ENCODE measurements around the gene TYSND1. TPM values are rescaled to one million over a fixed set of nuclear protein-coding genes. Genes with fewer than 3 reads are reported as not detected.

Gene TYSND1
- total and polyA plus RNA-seq, 8 donors: 1.2 to 79.4 (median 5.1) TPM

DNA sequence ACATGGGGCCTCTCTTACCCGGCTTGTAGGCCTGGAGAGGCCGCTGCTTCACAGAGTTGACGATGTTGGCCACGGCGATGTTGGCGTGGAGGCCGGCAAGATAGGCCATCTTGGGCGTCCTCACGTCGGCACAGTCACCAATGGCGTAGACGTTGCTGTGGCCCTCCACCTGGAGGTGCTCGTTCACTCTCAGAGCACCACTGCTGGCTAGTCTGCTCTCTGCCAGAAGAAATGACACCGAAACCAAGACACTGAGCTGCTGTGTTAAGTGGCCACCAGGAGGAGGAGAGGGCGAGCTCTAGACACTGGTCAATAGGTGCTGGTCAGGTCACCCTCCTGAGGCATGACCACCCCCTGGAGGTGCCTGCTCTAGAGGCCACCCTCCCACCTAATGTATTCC, 31.6 kb downstream of the TYSND1 start:
- DNase-seq: no peak
- 88 to 98% (median 96%) methylated on average over 15 of the region's 15 CpGs for WGBS, 5 donors
- intact Hi-C loops (cut with DNase I; ENCODE audit: low total_unique reads): no loop called here
- Histone ChIP-seq H3K27me3 (no peaks in the 10 kb centered on the region), H3K9me3 (no peaks in the 10 kb centered on the region), H3K4me1 (no peaks in the 10 kb centered on the region), H3K4me3 (no peak overlapping the region), H3K36me3 (peaks cover 46 to 93% (median 86%) of the 10 kb centered on the region in 4 donors), H3K27ac (no peak overlapping the region)
- no peak for TF ChIP-seq POLR2A (IDR thresholded peaks at IDR 0.05)
- no peak for TF ChIP-seq POLR2AphosphoS5 (IDR thresholded peaks at IDR 0.05)
- TF ChIP-seq, protein P1, sequence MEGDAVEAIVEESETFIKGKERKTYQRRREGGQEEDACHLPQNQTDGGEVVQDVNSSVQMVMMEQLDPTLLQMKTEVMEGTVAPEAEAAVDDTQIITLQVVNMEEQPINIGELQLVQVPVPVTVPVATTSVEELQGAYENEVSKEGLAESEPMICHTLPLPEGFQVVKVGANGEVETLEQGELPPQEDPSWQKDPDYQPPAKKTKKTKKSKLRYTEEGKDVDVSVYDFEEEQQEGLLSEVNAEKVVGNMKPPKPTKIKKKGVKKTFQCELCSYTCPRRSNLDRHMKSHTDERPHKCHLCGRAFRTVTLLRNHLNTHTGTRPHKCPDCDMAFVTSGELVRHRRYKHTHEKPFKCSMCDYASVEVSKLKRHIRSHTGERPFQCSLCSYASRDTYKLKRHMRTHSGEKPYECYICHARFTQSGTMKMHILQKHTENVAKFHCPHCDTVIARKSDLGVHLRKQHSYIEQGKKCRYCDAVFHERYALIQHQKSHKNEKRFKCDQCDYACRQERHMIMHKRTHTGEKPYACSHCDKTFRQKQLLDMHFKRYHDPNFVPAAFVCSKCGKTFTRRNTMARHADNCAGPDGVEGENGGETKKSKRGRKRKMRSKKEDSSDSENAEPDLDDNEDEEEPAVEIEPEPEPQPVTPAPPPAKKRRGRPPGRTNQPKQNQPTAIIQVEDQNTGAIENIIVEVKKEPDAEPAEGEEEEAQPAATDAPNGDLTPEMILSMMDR (IDR thresholded peaks at IDR 0.05): no peak
- TF ChIP-seq EP300 (IDR thresholded peaks at IDR 0.05): no peak

DNA sequence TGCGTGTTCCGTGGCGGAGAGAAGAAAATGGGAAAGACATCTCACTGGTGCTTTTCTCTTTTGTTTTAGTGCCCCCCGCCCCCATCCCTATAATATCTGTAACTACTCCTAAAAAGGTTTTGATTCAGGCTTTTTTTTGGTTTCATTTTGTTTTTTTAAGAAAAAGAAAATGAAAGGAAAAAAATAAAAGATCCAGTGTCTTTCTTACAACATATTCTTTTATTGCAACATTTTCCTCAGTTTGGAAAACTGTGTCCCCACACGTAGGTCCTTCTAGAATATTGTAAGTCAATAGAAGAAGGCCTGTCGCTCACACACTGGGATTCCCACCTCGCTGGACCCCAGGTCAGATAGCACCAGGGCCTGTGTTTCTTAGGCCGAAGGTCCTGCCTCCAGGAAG, 34.4 kb downstream of the TYSND1 start:
- Histone ChIP-seq H3K4me1 (no peaks in the 10 kb centered on the region), H3K9me3 (no peaks in the 10 kb centered on the region), H3K36me3 (peaks cover 25 to 81% (median 72%) of the 10 kb centered on the region in 4 donors), H3K4me3 (no peak overlapping the region), H3K27me3 (no peaks in the 10 kb centered on the region), H3K27ac (no peak overlapping the region)
- 85 to 94% (median 89%) methylated on average over 8 of the region's 8 CpGs for WGBS, 5 donors
- intact Hi-C loops (cut with DNase I; ENCODE audit: low total_unique reads): no loop called here
- TF ChIP-seq EP300 (IDR thresholded peaks at IDR 0.05): no peak
- no peak for DNase-seq

DNA sequence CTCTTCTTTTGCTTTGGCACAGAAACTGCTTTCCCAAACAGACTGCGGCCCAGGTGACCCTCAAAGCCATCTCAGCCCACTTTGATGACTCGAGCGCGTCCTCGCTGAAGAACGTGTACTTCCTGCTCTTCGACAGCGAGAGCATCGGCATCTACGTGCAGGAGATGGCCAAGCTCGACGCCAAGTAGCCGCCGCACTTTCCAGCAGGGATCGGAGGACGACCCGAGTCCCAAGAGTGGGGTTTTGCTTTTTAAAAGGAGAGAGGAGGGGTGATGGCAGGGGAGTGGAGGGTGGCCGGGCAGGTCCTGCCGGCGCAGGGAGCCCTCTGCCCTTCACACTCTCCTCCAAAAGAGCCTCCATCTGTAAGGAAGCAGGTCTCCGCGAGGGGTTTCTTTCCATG, 35.0 kb downstream of the TYSND1 start:
- H3K9me3 ChIP-seq: no peaks in the 10 kb centered on the region
- no peaks in the 10 kb centered on the region for H3K4me1 ChIP-seq
- peaks cover 25 to 75% (median 69%) of the 10 kb centered on the region in 4 donors for H3K36me3 ChIP-seq
- H3K4me3 ChIP-seq: no peak overlapping the region
- H3K27ac ChIP-seq: no peak overlapping the region
- DNase-seq: no peak
- H3K27me3 ChIP-seq: no peaks in the 10 kb centered on the region
- 93 to 96% (median 95%) methylated on average over 22 of the region's 22 CpGs for WGBS, 5 donors
- TF ChIP-seq POLR2A (IDR thresholded peaks at IDR 0.05): no peak
- no peak for TF ChIP-seq POLR2AphosphoS5 (IDR thresholded peaks at IDR 0.05)
- TF ChIP-seq, protein P1 (IDR thresholded peaks at IDR 0.05): no peak
- TF ChIP-seq EP300 (IDR thresholded peaks at IDR 0.05): no peak
- intact Hi-C loops (cut with DNase I; ENCODE audit: low total_unique reads): no loop called here

DNA sequence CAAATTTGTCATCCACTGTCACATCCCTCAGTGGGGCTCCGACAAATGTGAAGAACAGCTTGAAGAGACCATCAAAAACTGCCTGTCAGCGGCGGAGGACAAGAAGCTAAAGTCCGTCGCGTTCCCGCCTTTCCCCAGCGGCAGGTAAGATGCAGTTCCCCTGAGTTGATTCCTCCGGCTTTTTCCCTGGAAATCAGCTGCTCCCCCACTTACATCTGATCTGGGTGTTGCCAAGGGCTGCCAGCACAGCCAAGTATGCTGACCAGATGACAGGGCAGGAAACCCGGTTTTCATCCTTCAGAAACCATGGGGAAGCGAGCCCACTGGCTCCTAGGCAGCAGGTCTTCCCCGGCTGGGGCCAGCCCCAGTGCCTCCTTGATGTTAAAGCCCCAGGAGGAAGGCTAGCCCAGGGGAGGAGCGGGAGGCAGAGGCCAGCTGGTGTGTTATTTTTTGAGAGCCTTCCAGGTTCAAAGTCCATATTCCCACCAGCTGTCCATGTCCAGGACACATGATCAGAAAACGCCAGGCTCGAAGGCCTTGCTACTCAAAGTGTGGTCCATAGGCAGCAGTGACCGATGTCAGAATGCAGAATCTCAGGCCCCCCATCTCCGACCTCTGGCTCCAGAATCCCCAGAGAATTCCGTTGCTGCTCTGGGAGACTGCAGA, 37.3 kb downstream of the TYSND1 start:
- intact Hi-C loops (cut with DNase I; ENCODE audit: low total_unique reads): no loop called here
- Histone ChIP-seq H3K27me3 (no peaks in the 10 kb centered on the region), H3K4me1 (no peaks in the 10 kb centered on the region), H3K9me3 (no peaks in the 10 kb centered on the region), H3K36me3 (peaks cover 18 to 71% (median 55%) of the 10 kb centered on the region in 4 donors), H3K4me3 (no peak overlapping the region), H3K27ac (no peak overlapping the region)
- peak in 1 of 2 donors; percentile 47 for DNase-seq
- WGBS, 5 donors: 83 to 87% (median 84%) methylated on average over 17 to 18 of the region's 18 CpGs
- TF ChIP-seq EP300 (IDR thresholded peaks at IDR 0.05) (no peak), POLR2AphosphoS5 (IDR thresholded peaks at IDR 0.05) (no peak), POLR2A (IDR thresholded peaks at IDR 0.05) (no peak)
- TF ChIP-seq, protein P1 (IDR thresholded peaks at IDR 0.05): no peak
